Cardiac septum (tissue), 1 donor: Measurements from ENCODE around the gene WNT9B. TPM values are rescaled to one million over a fixed set of nuclear protein-coding genes. Genes with fewer than 3 reads are reported as not detected.

Source experiments
- DNase-seq: peaks from one replicate; pipeline ENCODE4 v3.0.0-alpha.2; 2020; ENCODE audit warnings: low spot score
- intact Hi-C: fragments of 100-400 bp; cut with DNase I; formaldehyde crosslinking; loops from one replicate; pipeline ENCODE4 v1.14.0; 2022
- total RNA-seq: library from RNA; stranded (reverse); fragmentation: NEBNext Ultra II Directional; extraction: Animal tissue kit (Norgen Biotek cat#: 25700); gene quantifications from one replicate; pipeline ENCODE4 v1.2.1, GENCODE V29; 2021
- donor health status: DM: no; HTN: no; CAD: no.

WNT9B gene
- total RNA-seq, 1 donor from 2014 or later: 0.62 TPM

GRCh38 chr17:46847204-46848191 lies 3.9 kb upstream of the WNT9B start:
- no peak for DNase-seq

GRCh38 chr17:46848534-46848933 lies 2.8 kb upstream of the WNT9B start:
- intact Hi-C loops: no loop called here
- no peak for DNase-seq

More at GRCh38 chr17:46847204-46848191, 3.9 kb upstream of the WNT9B start:
- intact Hi-C loops: no loop called here

GRCh38 chr17:46850688-46851028 lies 725 bp upstream of the WNT9B start:
- DNase-seq: no peak
- intact Hi-C loops: no loop called here

- no peak for DNase-seq
- intact Hi-C loops: no loop called here
Measured at GRCh38 chr17:46853896-46854444, 2.6 kb downstream of the WNT9B start.

GRCh38 chr17:46854515-46854914 lies 3.1 kb downstream of the WNT9B start:
- DNase-seq: no peak
- intact Hi-C loops: no loop called here

- DNase-seq: no peak
Measured at GRCh38 chr17:46854948-46855347, 3.6 kb downstream of the WNT9B start.

GRCh38 chr17:46857600-46857999 lies 6.2 kb downstream of the WNT9B start:
- intact Hi-C loops: no loop called here
- DNase-seq: no peak

More at GRCh38 chr17:46854948-46855347, 3.6 kb downstream of the WNT9B start:
- intact Hi-C loops: no loop called here

- intact Hi-C loops: no loop called here
- no peak for DNase-seq
Measured at GRCh38 chr17:46859996-46860395, 8.6 kb downstream of the WNT9B start.

GRCh38 chr17:46862949-46863348 lies 11.6 kb downstream of the WNT9B start:
- no peak for DNase-seq
- intact Hi-C loops: no loop called here

GRCh38 chr17:46863383-46864121 lies 12.2 kb downstream of the WNT9B start:
- no peak for DNase-seq
- intact Hi-C loops: no loop called here

GRCh38 chr17:46865100-46865499 lies 13.7 kb downstream of the WNT9B start:
- DNase-seq: no peak
- intact Hi-C loops: no loop called here

- intact Hi-C loops: no loop called here
Measured at GRCh38 chr17:46866325-46866724, 14.9 kb downstream of the WNT9B start.

GRCh38 chr17:46866747-46867146 lies 15.4 kb downstream of the WNT9B start:
- intact Hi-C loops: no loop called here
- no peak for DNase-seq

More at GRCh38 chr17:46866325-46866724, 14.9 kb downstream of the WNT9B start:
- DNase-seq: no peak

- no peak for DNase-seq
- intact Hi-C loops: no loop called here
Measured at GRCh38 chr17:46868689-46869187, 17.4 kb downstream of the WNT9B start.

- DNase-seq: no peak
- intact Hi-C loops: no loop called here
Measured at GRCh38 chr17:46869296-46869695, 17.9 kb downstream of the WNT9B start.

- no peak for DNase-seq
- intact Hi-C loops: no loop called here
Measured at GRCh38 chr17:46869975-46870803, 18.8 kb downstream of the WNT9B start.

GRCh38 chr17:46872421-46872820 lies 21.0 kb downstream of the WNT9B start:
- no peak for DNase-seq
- intact Hi-C loops: no loop called here

- intact Hi-C loops: no loop called here
- DNase-seq: no peak
Measured at GRCh38 chr17:46873941-46874645, 22.7 kb downstream of the WNT9B start.

GRCh38 chr17:46874906-46875305 lies 23.5 kb downstream of the WNT9B start:
- intact Hi-C loops: no loop called here
- no peak for DNase-seq
